Chondrocyte (in vitro differentiated cells): Measurements from ENCODE around the gene ZNF488. TPM values are rescaled to one million over a fixed set of nuclear protein-coding genes. Genes with fewer than 3 reads are reported as not detected.

ENCODE experiments used
- DNase-seq: peaks from one replicate; pipeline ENCODE4 v3.0.0; 2021; ENCODE audit warnings: mixed read lengths, low spot score
- H3K27ac Mint-ChIP-seq: one replicate; pipeline ENCODE4 v1.8.0; 2021; ENCODE audit warnings: mild to moderate bottlenecking, moderate library complexity, mixed read lengths; ENCODE audit not compliant: unreplicated experiment
- H3K27me3 Mint-ChIP-seq: 2 replicates; pipeline ENCODE4 v1.8.0; 2021; ENCODE audit warnings: low read depth, mixed read lengths
- H3K36me3 Mint-ChIP-seq: 2 replicates; pipeline ENCODE4 v1.8.0; 2021; ENCODE audit warnings: low read depth, mixed read lengths
- H3K4me1 Mint-ChIP-seq: 2 replicates; pipeline ENCODE4 v1.8.0; 2021; ENCODE audit warnings: low read depth, mild to moderate bottlenecking, mixed read lengths
- H3K4me3 Mint-ChIP-seq: one replicate; pipeline ENCODE4 v1.8.0; 2021; ENCODE audit warnings: mild to moderate bottlenecking, moderate library complexity, mixed read lengths; ENCODE audit not compliant: unreplicated experiment
- H3K9me3 Mint-ChIP-seq: 2 replicates; pipeline ENCODE4 v1.8.0; 2021; ENCODE audit warnings: low read depth, mixed read lengths
- total RNA-seq: library from RNA; stranded (reverse); gene quantifications from 3 replicates; pipeline ENCODE4 v1.2.1, GENCODE V29; 2021
- TF ChIP-seq, protein P1 (sequence below): fragments of 200-600 bp; sonication (generic); IDR thresholded peaks from 2 replicates; pipeline ENCODE4 v1.5.0; 2021; ENCODE audit warnings: antibody characterized with exemption, mild to moderate bottlenecking, moderate library complexity

The ZNF488 gene
- total RNA-seq, 1 donor from 2014 or later, result 0.17 TPM

DNA sequence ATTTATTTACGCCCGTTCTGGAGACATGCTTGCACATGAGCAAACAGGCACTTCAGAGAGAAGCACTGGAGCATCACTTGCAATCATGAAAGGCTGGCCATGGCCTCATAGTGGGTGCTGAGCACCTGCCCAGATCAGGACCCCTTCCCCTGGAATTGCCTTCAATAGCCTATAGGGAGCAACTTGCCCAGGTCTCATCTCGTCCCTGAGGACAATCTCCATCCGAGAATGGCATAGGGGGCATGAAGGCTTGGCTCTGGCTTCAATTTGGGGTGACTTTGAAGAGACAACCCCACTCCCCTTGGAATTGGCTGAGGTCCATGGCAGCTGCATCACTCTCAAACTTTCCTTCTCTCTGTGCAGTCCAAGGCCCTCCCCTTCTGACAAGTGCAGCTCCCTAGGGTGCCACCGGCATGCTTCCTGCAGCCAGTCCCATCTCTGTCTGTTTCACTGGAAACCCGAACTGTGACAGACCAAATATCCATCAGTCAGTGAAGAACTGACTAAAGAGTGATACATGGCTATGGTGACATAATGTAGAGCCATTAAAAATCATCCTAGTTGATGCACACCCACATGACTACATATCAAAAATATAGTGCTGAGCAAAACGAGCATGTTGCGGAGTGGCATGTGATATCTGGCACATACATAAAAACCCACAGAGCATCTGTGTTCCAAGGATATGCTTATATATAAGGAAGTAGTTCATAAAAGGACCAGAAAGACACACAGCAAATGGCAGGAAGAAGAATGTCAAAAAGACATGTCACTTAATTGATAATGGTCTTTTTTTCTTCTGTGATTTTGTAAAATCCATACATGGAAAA lies 49.4 kb downstream of the ZNF488 start:
- DNase-seq, result peak; percentile 24
- Mint-ChIP-seq H3K9me3 (no peaks in the 10 kb centered on the region), H3K27ac (no peak overlapping the region), H3K36me3 (no peaks in the 10 kb centered on the region), H3K4me1 (peaks cover 2% of the 10 kb centered on the region), H3K27me3 (peaks cover 27% of the 10 kb centered on the region), H3K4me3 (no peak overlapping the region)
- TF ChIP-seq, protein P1, sequence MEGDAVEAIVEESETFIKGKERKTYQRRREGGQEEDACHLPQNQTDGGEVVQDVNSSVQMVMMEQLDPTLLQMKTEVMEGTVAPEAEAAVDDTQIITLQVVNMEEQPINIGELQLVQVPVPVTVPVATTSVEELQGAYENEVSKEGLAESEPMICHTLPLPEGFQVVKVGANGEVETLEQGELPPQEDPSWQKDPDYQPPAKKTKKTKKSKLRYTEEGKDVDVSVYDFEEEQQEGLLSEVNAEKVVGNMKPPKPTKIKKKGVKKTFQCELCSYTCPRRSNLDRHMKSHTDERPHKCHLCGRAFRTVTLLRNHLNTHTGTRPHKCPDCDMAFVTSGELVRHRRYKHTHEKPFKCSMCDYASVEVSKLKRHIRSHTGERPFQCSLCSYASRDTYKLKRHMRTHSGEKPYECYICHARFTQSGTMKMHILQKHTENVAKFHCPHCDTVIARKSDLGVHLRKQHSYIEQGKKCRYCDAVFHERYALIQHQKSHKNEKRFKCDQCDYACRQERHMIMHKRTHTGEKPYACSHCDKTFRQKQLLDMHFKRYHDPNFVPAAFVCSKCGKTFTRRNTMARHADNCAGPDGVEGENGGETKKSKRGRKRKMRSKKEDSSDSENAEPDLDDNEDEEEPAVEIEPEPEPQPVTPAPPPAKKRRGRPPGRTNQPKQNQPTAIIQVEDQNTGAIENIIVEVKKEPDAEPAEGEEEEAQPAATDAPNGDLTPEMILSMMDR, result no peak

DNA sequence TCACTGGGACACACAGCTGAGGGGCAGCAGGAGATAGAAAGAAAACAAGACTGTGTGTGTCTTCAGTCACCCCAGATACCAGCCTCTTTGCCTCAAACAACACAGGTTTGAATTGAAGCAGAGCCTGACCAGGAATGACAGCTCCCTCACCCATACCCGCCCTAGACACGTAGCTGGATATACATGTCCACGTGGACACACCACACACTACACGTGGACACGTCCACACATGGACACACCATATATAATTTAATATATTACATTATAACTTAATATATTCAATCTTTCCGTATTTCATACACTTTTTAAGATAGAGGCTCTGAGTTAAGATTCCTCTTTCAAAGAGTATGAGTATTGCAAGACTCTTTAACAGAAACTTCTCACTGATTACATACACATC lies 50.6 kb downstream of the ZNF488 start:
- Mint-ChIP-seq H3K4me1 (peaks cover 2% of the 10 kb centered on the region), H3K27ac (no peak overlapping the region), H3K27me3 (peaks cover 25% of the 10 kb centered on the region), H3K36me3 (no peaks in the 10 kb centered on the region), H3K9me3 (no peaks in the 10 kb centered on the region), H3K4me3 (no peak overlapping the region)
- DNase-seq, result peak; percentile 26
- TF ChIP-seq, protein P1, result no peak

DNA sequence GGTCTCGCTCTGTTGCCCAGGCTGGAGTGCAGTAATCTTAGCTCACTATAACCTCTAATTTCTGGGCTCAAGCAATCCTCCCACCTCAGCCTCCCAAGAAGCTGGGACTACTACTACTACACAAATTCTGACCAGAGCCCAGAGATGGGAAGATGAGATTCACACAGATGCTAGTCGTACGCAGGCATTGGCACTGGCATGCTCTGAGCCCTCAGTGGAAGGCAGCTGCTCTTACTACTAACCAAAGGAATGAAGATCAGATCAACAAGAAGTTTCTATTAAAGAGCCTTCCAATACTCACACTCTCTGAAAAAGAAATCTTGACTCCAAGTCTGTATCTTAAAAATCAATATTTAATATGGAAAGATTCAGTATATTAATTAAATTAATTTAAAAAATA lies 51.1 kb downstream of the ZNF488 start:
- Mint-ChIP-seq H3K9me3 (no peaks in the 10 kb centered on the region), H3K4me1 (peaks cover 2% of the 10 kb centered on the region), H3K27me3 (peaks cover 25% of the 10 kb centered on the region), H3K36me3 (no peaks in the 10 kb centered on the region), H3K4me3 (no peak overlapping the region), H3K27ac (no peak overlapping the region)
- TF ChIP-seq, protein P1, result no peak
- DNase-seq, result no peak

DNA sequence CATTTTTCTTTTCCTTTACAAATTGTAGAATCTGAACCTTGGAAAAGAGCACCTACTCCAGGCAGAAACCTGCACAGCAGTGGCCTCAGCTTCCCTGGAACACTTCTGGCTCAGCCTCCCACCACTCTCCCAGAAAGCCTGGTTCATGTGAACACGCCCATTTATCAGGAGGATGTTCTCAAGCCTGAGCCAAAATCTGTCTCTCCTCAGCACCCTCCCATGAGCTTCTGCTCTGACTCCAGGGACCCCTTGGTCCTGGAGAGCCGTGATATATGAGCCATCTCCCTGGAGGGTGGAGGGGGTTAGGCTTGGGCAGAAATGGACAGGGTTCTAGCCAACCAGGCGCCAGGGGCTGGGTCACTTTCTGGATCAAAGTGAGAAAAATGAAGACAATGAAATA lies 51.7 kb downstream of the ZNF488 start:
- H3K27me3 Mint-ChIP-seq, result peaks cover 21% of the 10 kb centered on the region
- DNase-seq, result peak; percentile 22
- no peak overlapping the region for H3K27ac Mint-ChIP-seq
- H3K4me3 Mint-ChIP-seq, result no peak overlapping the region
- H3K4me1 Mint-ChIP-seq, result peaks cover 2% of the 10 kb centered on the region
- no peaks in the 10 kb centered on the region for H3K9me3 Mint-ChIP-seq
- no peaks in the 10 kb centered on the region for H3K36me3 Mint-ChIP-seq
- TF ChIP-seq, protein P1, result no peak

DNA sequence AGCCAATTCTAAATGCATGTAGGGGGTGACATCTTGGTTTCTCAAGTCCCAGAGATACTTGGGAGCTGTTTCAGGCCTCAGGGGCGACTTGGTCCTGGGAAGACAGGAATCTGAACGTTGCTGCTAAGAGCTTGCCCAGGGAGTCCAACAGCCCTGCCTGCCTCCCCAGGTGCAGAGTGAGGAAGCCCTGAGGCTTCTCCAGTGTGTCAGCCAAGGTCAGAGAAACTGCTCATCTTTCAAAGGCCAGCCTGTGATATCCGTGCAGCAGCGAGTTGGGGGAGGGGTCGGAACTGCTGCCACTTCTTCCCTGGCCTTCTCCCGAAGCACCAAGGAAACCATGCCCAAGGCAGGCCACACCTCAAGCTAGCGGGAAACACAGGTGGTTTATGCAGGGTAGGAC lies 52.1 kb downstream of the ZNF488 start:
- no peak overlapping the region for H3K4me3 Mint-ChIP-seq
- no peaks in the 10 kb centered on the region for H3K9me3 Mint-ChIP-seq
- no peak overlapping the region for H3K27ac Mint-ChIP-seq
- H3K36me3 Mint-ChIP-seq, result no peaks in the 10 kb centered on the region
- TF ChIP-seq, protein P1, result no peak
- peaks cover 2% of the 10 kb centered on the region for H3K4me1 Mint-ChIP-seq
- peak; percentile 25 for DNase-seq
- H3K27me3 Mint-ChIP-seq, result peaks cover 21% of the 10 kb centered on the region
